B cell (primary cell): ENCODE results near the gene MEPCE. TPM values are rescaled to one million over a fixed set of nuclear protein-coding genes. Genes with fewer than 3 reads are reported as not detected.
A peak's percentile ranks its signal among the peaks of the same experiment; 100 is the strongest.

Experiments
- ATAC-seq: fragments of 200-7000 bp; cut with Tn5 transposase; one replicate; pipeline ENCODE4 v1.10.0; 2021; ENCODE audit warnings: low read depth, mild to moderate bottlenecking, moderate number of reproducible peaks, moderate library complexity
- CTCF ChIA-PET: fragments of 350-600 bp; sonication (Branson Sonifier 250); formaldehyde crosslinking; loops from one replicate; lab custom pipeline; 2021; ENCODE audit warnings: antibody characterized with exemption, inconsistent platforms; lab: Charles Lee
- POLR2A ChIA-PET: fragments of 350-600 bp; sonication (Branson Sonifier 250); formaldehyde crosslinking; loops from one replicate; lab custom pipeline; 2021; ENCODE audit warnings: antibody characterized with exemption; lab: Charles Lee
- DNase-seq: peaks from one replicate; pipeline ENCODE4 v3.0.0; 2013
- H2AFZ ChIP-seq: 2 replicates; pipeline ENCODE4 v1.6.1; 2012; ENCODE audit warnings: mild to moderate bottlenecking, low read depth, low read length; ENCODE audit not compliant: insufficient read depth, poor library complexity, severe bottlenecking
- H3K27ac ChIP-seq, 2 donors: 1 replicate in 1 of 2; 2 replicates in 1 of 2; pipeline ENCODE4 v1.5.1; 2012 to 2013; ENCODE audit warnings: low read length in 2 of 2, mild to moderate bottlenecking in 2 of 2, moderate library complexity in 1 of 2
- H3K27me3 ChIP-seq, 4 experiments: fragments of 200-600 bp in 1 of 4; sonication (generic) in 1 of 4; replicated peaks in 1 of 4; 1 replicate in 2 of 4; 2 replicates in 2 of 4; pipeline versions ENCODE4 v1.6.1 to v1.7.0; 2013 to 2016; ENCODE audit warnings: low read length in 3 of 4, mild to moderate bottlenecking in 2 of 4, mixed read lengths in 1 of 4, moderate library complexity in 1 of 4; ENCODE audit not compliant: insufficient read depth in 4 of 4, control insufficient read depth in 3 of 4; ENCODE audit errors: control extremely low read depth in 1 of 4
- H3K36me3 ChIP-seq, 2 experiments: replicated peaks in 1 of 2; 1 replicate in 1 of 2; 2 replicates in 1 of 2; pipeline versions ENCODE4 v1.6.1 to v1.7.1; 2013; ENCODE audit warnings: low read length in 1 of 2; ENCODE audit not compliant: insufficient read depth in 2 of 2, control insufficient read depth in 1 of 2; ENCODE audit errors: control extremely low read depth in 1 of 2, extremely low read depth in 1 of 2
- H3K4me1 ChIP-seq, 2 donors: fragments of 200-600 bp in 1 of 2; sonication (generic) in 1 of 2; 1 replicate in 1 of 2; 2 replicates in 1 of 2; pipeline versions ENCODE4 v1.5.1 to v1.6.1; 2013 to 2017; ENCODE audit warnings: low read length in 2 of 2; ENCODE audit not compliant: control insufficient read depth in 2 of 2, insufficient read depth in 2 of 2
- H3K4me2 ChIP-seq: replicated peaks from 2 replicates; pipeline ENCODE3; 2012; ENCODE audit warnings: mild to moderate bottlenecking, low read depth, low read length; ENCODE audit not compliant: poor library complexity, severe bottlenecking
- H3K4me3 ChIP-seq, 5 experiments: fragments of 200-600 bp in 1 of 5; sonication (generic) in 1 of 5; 1 replicate in 3 of 5; 2 replicates in 2 of 5; pipeline versions ENCODE4 v1.5.1 to v1.7.0; 2011 to 2016; ENCODE audit warnings: low read length in 4 of 5, mild to moderate bottlenecking in 4 of 5, low read depth in 2 of 5, control low read depth in 1 of 5, moderate library complexity in 1 of 5; ENCODE audit not compliant: insufficient read depth in 1 of 5; ENCODE audit errors: control extremely low read depth in 1 of 5, extremely low read depth in 1 of 5
- H3K79me2 ChIP-seq: fragments of 200-600 bp; sonication (generic); one replicate; pipeline ENCODE4 v1.6.0; 2016; ENCODE audit warnings: low read length; ENCODE audit not compliant: control insufficient read depth, insufficient read depth
- H3K9ac ChIP-seq: fragments of 200-600 bp; sonication (generic); 2 replicates; pipeline ENCODE4 v1.6.1; 2017; ENCODE audit warnings: mild to moderate bottlenecking, low read length, moderate library complexity
- H3K9me3 ChIP-seq, 3 donors: one replicate each; pipeline versions ENCODE4 v1.6.1 to v1.7.1; 2013; ENCODE audit warnings: low read length in 2 of 3; ENCODE audit not compliant: control insufficient read depth in 2 of 3, insufficient read depth in 1 of 3; ENCODE audit errors: control extremely low read depth in 1 of 3
- H4K20me1 ChIP-seq: 2 replicates; pipeline ENCODE4 v1.6.0; 2012; ENCODE audit warnings: mild to moderate bottlenecking, low read length; ENCODE audit not compliant: insufficient read depth, control insufficient read depth, poor library complexity, severe bottlenecking
- H3K27ac Mint-ChIP-seq: one replicate; pipeline ENCODE4 v1.8.0; 2021; ENCODE audit warnings: mixed read lengths
- H3K27me3 Mint-ChIP-seq: one replicate; pipeline ENCODE4 v1.8.0; 2021; ENCODE audit warnings: mixed read lengths
- H3K4me1 Mint-ChIP-seq: one replicate; pipeline ENCODE4 v1.8.0; 2021; ENCODE audit warnings: mixed read lengths
- H3K4me3 Mint-ChIP-seq: one replicate; pipeline ENCODE4 v1.8.0; 2021; ENCODE audit warnings: mixed read lengths
- H3K9me3 Mint-ChIP-seq: one replicate; pipeline ENCODE4 v1.8.0; 2022; ENCODE audit warnings: mixed read lengths; ENCODE audit not compliant: insufficient read depth
- CTCF ChIP-seq: fragments of 200-600 bp; IDR thresholded peaks from one replicate; pipeline ENCODE4 v1.8.0; 2022; ENCODE audit warnings: antibody characterized with exemption, mild to moderate bottlenecking
- EZH2 ChIP-seq: IDR thresholded peaks from 2 replicates; pipeline ENCODE4 v1.6.1; 2012; ENCODE audit warnings: borderline replicate concordance, low read depth, mild to moderate bottlenecking, moderate library complexity, low read length; ENCODE audit not compliant: insufficient read depth, poor library complexity, severe bottlenecking
- WGBS: methylation state at CpG from one replicate; pipeline ENCODE4 v1.1.5; 2013; ENCODE audit warnings: missing lambda C conversion rate; ENCODE audit not compliant: insufficient coverage; 5-methylcytosine and 5-hydroxymethylcytosine counted together
- intact Hi-C: fragments of 100-400 bp; cut with micrococcal nuclease; formaldehyde crosslinking; loops from one replicate; pipeline ENCODE4 v1.10.0; 2022
- polyA plus RNA-seq: library from polyadenylated mRNA; depleted of rRNA; stranded (reverse); fragments of >200 nt; gene quantifications from 2 replicates; pipeline ENCODE4 v1.2.3, GENCODE V29; 2012
- total RNA-seq, 2 donors: library from RNA; stranded (reverse); fragments of 120-200 nt in 1 of 2; gene quantifications; 1 replicate in 1 of 2; 2 replicates in 1 of 2; pipeline versions ENCODE4 v1.2.3 to v1.2.4, GENCODE V29; 2013 to 2022

MEPCE gene
- total and polyA plus RNA-seq, 2 donors (not counting 1 experiment from before 2014, with no cell fraction given) = 54.5 to 90.6 TPM

- ATAC-seq = no peak
- H3K27ac ChIP-seq = peak overlapping the region; percentile 47 to 89
- intact Hi-C loops = loop anchor here (5.0 to 10.0 kb wide), 2 partner anchors 228 to 375 kb away; partner anchors contain the start of genes POP7 and SLC12A9
- no peaks in the 10 kb centered on the region for H3K27me3 Mint-ChIP-seq
- WGBS = 2% methylated on average over 25 of the region's 30 CpGs
- POLR2A ChIA-PET = interaction anchor here (0.6 to 2.2 kb wide), 3 partner anchors 83 to 427 kb away, joined by 3 to 13 read pairs (median 5); partner anchors contain the start of genes FBXO24 and LRCH4
- peaks cover 1 to 24% of the 10 kb centered on the region in 2 experiments for H3K36me3 ChIP-seq
- peak overlapping the region; percentile 96 for H3K9ac ChIP-seq
- no peaks in the 10 kb centered on the region for H3K9me3 ChIP-seq
- peaks cover 50% of the 10 kb centered on the region for H3K79me2 ChIP-seq
- peak overlapping the region; percentile 34 to 99 (median 96) for H3K4me3 ChIP-seq
- peak overlapping the region; percentile 97 for H3K4me2 ChIP-seq
- H3K4me1 Mint-ChIP-seq = peaks cover 44% of the 10 kb centered on the region
- peak overlapping the region; percentile 78 for H2AFZ ChIP-seq
- CTCF ChIA-PET = interaction anchor here (0.5 to 2.0 kb wide), 5 partner anchors 7 to 487 kb away, joined by 3 to 6 read pairs (median 4); no protein-coding TSS in a partner anchor
- H4K20me1 ChIP-seq = peaks cover 48% of the 10 kb centered on the region
- peak; percentile 39 for DNase-seq
- no peaks in the 10 kb centered on the region for H3K27me3 ChIP-seq
- TF ChIP-seq CTCF (peak; percentile 38), EZH2 (no peak)
- peak overlapping the region; percentile 85 for H3K27ac Mint-ChIP-seq
- H3K4me3 Mint-ChIP-seq = peak overlapping the region; percentile 97
- H3K4me1 ChIP-seq = peaks cover 34 to 55% of the 10 kb centered on the region in 2 donors
- H3K9me3 Mint-ChIP-seq = no peaks in the 10 kb centered on the region
Observed at GRCh38 chr7:100476903-100477870, 47.6 kb downstream of the MEPCE start.
